Heart right ventricle (tissue), 16 donors: ENCODE data around the gene GMEB2. TPM values are rescaled to one million over a fixed set of nuclear protein-coding genes. Genes with fewer than 3 reads are reported as not detected.
"Not testable (repeated sequence)": the region's sequence is repeated elsewhere in the genome, so short reads cannot be mapped to it uniquely, and the experiment has no call there.

Experiments
- ATAC-seq, 8 donors: fragments of 200-7000 bp; cut with Tn5 transposase; one replicate each; pipeline ENCODE4 v1.9.1; 2020; ENCODE audit warnings: mild to moderate bottlenecking in 8 of 8, moderate library complexity in 8 of 8, moderate number of reproducible peaks in 1 of 8
- DNase-seq, 2 donors: peaks; one replicate each; pipeline ENCODE4 v3.0.0-alpha.2; 2020
- H3K27ac ChIP-seq, 10 donors: fragments of 200-600 bp; sonication (generic) in 2 of 10; one replicate each; pipeline versions ENCODE4 v1.5.0 to v1.8.0; 2020 to 2022; ENCODE audit warnings: mild to moderate bottlenecking in 3 of 10
- H3K27me3 ChIP-seq, 7 donors: fragments of 200-600 bp; one replicate each; pipeline ENCODE4 v1.8.0; 2021 to 2022; ENCODE audit warnings: mild to moderate bottlenecking in 2 of 7
- H3K36me3 ChIP-seq, 9 donors: fragments of 200-600 bp; sonication (generic) in 1 of 9; one replicate each; pipeline versions ENCODE4 v1.5.0 to v1.8.0; 2020 to 2022; ENCODE audit warnings: mild to moderate bottlenecking in 2 of 9
- H3K4me1 ChIP-seq, 9 donors: fragments of 200-600 bp; sonication (generic) in 1 of 9; one replicate each; pipeline versions ENCODE4 v1.5.0 to v1.8.0; 2020 to 2022; ENCODE audit warnings: mild to moderate bottlenecking in 4 of 9
- H3K4me3 ChIP-seq, 10 donors: fragments of 200-600 bp; sonication (generic) in 2 of 10; one replicate each; pipeline versions ENCODE4 v1.5.0 to v1.8.0; 2020 to 2022; ENCODE audit warnings: mild to moderate bottlenecking in 7 of 10, moderate library complexity in 2 of 10
- H3K9me3 ChIP-seq, 11 donors: fragments of 200-600 bp in 10 of 11; sonication (generic) in 2 of 11; one replicate each; pipeline versions ENCODE4 v1.5.0 to v1.8.0; 2013 to 2022; ENCODE audit warnings: mild to moderate bottlenecking in 2 of 11, control low read depth in 1 of 11, moderate library complexity in 1 of 11
- CTCF ChIP-seq, 9 donors: fragments of 200-600 bp; sonication (generic) in 2 of 9; IDR thresholded peaks; one replicate each; pipeline versions ENCODE4 v1.5.0 to v1.8.0; 2021 to 2022; ENCODE audit warnings: antibody characterized with exemption in 9 of 9, mild to moderate bottlenecking in 5 of 9, moderate library complexity in 1 of 9
- WGBS, 2 donors: extraction: QIAGEN DNeasy Blood & Tissue Kit; methylation state at CpG; one replicate each; pipeline ENCODE4 v1.1.7; 2013; ENCODE audit warnings: inconsistent platforms in 1 of 2; 5-methylcytosine and 5-hydroxymethylcytosine counted together
- intact Hi-C, 10 donors: fragments of 100-400 bp; cut with DNase I; formaldehyde crosslinking; loops; one replicate each; pipeline versions ENCODE4 v1.11.1 to v1.14.2; 2022
- polyA plus RNA-seq, 2 donors: library from polyadenylated mRNA; stranded (reverse); fragments of 200-250 nt; gene quantifications; one replicate each; pipeline ENCODE4 v1.2.3, GENCODE V29; 2013
- total RNA-seq, 10 donors: library from RNA; stranded (reverse); fragmentation: NEBNext Ultra II Directional in 3 of 10; extraction: Animal tissue kit (Norgen Biotek cat#: 25700) in 3 of 10; gene quantifications; one replicate each; pipeline versions ENCODE4 v1.2.1 to v1.2.4, GENCODE V29; 2021 to 2023
- donor health status: Arrhythmogenic right ventricular cardiomyopathy.
- donor health status: ischemic (EF 13 %, LVEDD 7.1; RV severe dilation, severe dysfunction).
- donor health status: healthy with polysubstance abuse.
- donor health status: DM: no; HTN: yes; CAD: no.
- donor health status: DM: no; HTN: no; CAD: no.
- donor health status: ischemic (EF 25% LVEDD 6.9; RV normal size, moderate dysfunction).
- donor health status: ischemic (EF 25% LVEDD 5.7; RV mildly dilated, moderate dysfunction).
- donor health status: healthy.
- donor health status: DM: yes; HTN: yes; CAD: no.
- donor health status: Ischemic cardiomyopathy.
- donor health status: ischemic (EF 35%, LVEDD 5.7; RV mildly dilated, moderate dysfunction).
- donor health status: nonischemic (EF 11% LVEDD 7.7; RV severe dilation, severe dysfunction).
- donor health status: DM: yes; HTN: yes; CAD: no.
- donor health status: PGD.
- donor health status: ischemic (EF 29% LVEDD 5.4; RV normal size, mild dysfunction).
- donor health status: nonischemic (EF 23%, LVEDD 6.1; RV moderate dilation, normal function).

Gene GMEB2
- total and polyA plus RNA-seq, 12 donors = 4.9 to 8.2 (median 5.9) TPM

- WGBS, 2 donors = 88 to 90% methylated on average over 17 of the region's 17 CpGs
- DNase-seq (no peak), ATAC-seq (no peak)
- H3K27ac ChIP-seq = no peak overlapping the region
- H3K9me3 ChIP-seq = no peaks in the 10 kb centered on the region
- H3K36me3 ChIP-seq = peaks cover 0 to 26% (median 0%) of the 10 kb centered on the region in 9 donors
- no peaks in the 10 kb centered on the region for H3K27me3 ChIP-seq
- intact Hi-C loops = loop anchor here in 1 of 10 donors (5.0 kb wide), 1 partner anchor 74 kb away; the partner anchor contains the start of gene PTK6
- TF ChIP-seq CTCF (IDR thresholded peaks at IDR 0.05) = no peak
- H3K4me3 ChIP-seq = no peak overlapping the region
- H3K4me1 ChIP-seq = peaks cover 0 to 36% (median 0%) of the 10 kb centered on the region in 9 donors
Measured at GRCh38 chr20:63610581-63611435, 16.1 kb downstream of the GMEB2 start.

GRCh38 chr20:63606686-63607085 lies 20.2 kb downstream of the GMEB2 start:
- Histone ChIP-seq H3K27me3 (no peaks in the 10 kb centered on the region), H3K4me1 (peaks cover 0 to 15% (median 0%) of the 10 kb centered on the region in 9 donors), H3K4me3 (no peak overlapping the region), H3K27ac (no peak overlapping the region), H3K36me3 (peaks cover 0 to 27% (median 14%) of the 10 kb centered on the region in 9 donors), H3K9me3 (no peaks in the 10 kb centered on the region)
- no peak for DNase-seq
- ATAC-seq = no peak
- intact Hi-C loops = no loop called here
- no peak for TF ChIP-seq CTCF (IDR thresholded peaks at IDR 0.05)
- 69 to 74% methylated on average over 9 of the region's 9 CpGs for WGBS, 2 donors

- ATAC-seq (no peak), DNase-seq (no peak)
- peaks cover 0 to 7% (median 0%) of the 10 kb centered on the region in 9 donors for H3K4me1 ChIP-seq
- H3K9me3 ChIP-seq = no peaks in the 10 kb centered on the region
- intact Hi-C loops = no loop called here
- no peaks in the 10 kb centered on the region for H3K27me3 ChIP-seq
- no peak overlapping the region for H3K27ac ChIP-seq
- no peak overlapping the region for H3K4me3 ChIP-seq
- TF ChIP-seq CTCF (IDR thresholded peaks at IDR 0.05) = no peak
- peaks cover 0 to 70% (median 27%) of the 10 kb centered on the region in 9 donors for H3K36me3 ChIP-seq
- WGBS, 2 donors = 93 to 97% methylated on average over 3 of the region's 3 CpGs
Measured at GRCh38 chr20:63602321-63602720, 24.6 kb downstream of the GMEB2 start.

GRCh38 chr20:63601679-63602078 lies 25.2 kb downstream of the GMEB2 start:
- intact Hi-C loops, H3K4me1 ChIP-seq, DNase-seq, H3K27ac ChIP-seq, H3K27me3 ChIP-seq, H3K9me3 ChIP-seq, ATAC-seq, H3K4me3 ChIP-seq: not testable (repeated sequence)
- 86 to 93% methylated on average over 8 of the region's 8 CpGs for WGBS, 2 donors
- peaks cover 0 to 76% (median 27%) of the 10 kb centered on the region in 9 donors for H3K36me3 ChIP-seq
